A172 (cell line): ENCODE data around the gene FGF13. TPM values are rescaled to one million over a fixed set of nuclear protein-coding genes. Genes with fewer than 3 reads are reported as not detected.

Experiments
- DNase-seq: peaks from one replicate; pipeline ENCODE4 v3.0.0-alpha.2; 2015; ENCODE audit warnings: low spot score
- total RNA-seq: library from RNA; depleted of rRNA; stranded (reverse); fragments of >200 nt; shearing (Covaris generic); gene quantifications from 2 replicates; pipeline ENCODE4 v1.2.3, GENCODE V29; 2014; rRNA removed

The FGF13 gene
- total RNA-seq = not detected in 2 replicates

DNA sequence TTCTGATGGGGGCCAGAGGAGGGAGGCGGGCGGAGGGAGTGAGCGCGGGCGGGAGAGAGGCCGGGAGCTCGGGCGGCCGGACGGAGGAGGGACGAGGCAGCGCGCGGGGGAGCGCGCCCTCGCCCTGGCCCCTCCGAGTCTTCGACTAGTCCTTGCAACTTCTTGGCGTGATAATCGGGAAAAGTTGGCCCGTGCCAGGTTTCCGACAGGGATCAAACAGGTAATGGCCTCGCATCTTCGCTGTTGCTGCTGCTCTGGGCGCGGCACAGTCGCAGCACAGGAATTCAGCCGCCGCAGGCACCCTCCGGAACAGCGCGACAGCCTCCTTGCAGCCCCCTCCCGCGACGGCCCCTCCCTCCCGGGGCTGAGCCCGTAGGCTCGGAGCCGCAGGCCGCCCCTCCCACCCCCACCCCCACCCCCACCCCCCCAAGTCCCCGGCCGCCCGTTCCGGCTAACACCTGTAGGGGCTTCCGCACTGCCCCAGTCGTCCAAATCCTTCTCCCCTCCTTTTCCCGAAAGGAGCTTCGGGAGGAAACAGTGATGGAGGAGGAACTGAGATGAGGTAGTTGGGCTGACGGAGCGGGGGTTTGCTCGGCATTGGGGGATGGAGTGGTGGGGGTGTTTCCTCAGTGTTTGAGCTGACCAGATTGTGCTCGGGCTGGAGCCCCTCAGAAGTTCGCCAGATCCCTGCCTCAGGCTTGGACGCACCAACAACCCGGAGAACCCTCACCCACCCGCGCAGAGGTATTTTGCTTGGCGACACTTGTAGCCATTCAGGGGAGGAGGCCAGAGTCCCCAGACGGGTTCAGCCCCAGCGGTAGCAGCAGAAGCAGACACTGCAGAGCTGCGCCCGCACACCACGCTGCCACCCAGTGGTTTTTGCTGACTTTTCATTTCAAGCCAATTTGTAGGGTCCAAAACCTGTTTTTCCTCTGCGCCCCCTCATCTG is at the start of gene FGF13:
Gene FGF13 (minus strand): TSS at position 319 of the 949 bp plus-strand sequence. CDS start 714 bp downstream, outside the sequence.
- no peak for DNase-seq

DNA sequence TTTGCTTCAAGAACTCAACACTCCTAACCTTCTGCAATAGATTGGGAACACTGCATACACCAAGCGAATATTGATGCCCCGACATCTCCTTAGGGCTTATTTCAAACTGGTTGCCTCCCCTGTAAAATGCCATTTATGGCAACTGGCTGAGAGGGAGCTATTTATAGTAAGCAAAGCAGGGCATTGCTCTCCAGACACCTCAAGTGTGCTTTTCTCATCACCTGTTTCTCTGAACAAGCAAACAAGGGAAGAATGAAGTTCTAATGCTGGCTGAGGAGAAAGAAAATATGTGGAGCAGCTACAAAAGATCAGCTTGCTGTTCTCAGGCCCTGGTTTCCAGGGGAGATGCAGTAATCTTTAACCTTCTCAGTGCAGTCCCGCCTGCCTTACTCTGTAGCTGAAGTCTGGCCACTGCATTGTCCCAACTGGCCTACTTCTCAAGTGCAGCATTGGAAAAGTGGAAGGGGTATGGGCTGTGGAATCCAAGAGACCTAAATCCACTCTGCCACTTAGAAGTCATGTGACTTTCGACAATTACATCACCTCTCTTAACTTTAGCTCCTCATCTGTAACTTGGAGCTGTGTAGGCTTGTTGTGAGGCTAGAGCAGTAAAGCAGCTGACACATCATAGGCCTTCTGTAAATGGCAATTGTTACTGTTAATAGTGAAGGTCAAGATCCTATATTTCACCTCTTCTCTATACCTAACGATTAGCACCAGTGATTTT is 47.9 kb upstream of the FGF13 start:
- DNase-seq = no peak

DNA sequence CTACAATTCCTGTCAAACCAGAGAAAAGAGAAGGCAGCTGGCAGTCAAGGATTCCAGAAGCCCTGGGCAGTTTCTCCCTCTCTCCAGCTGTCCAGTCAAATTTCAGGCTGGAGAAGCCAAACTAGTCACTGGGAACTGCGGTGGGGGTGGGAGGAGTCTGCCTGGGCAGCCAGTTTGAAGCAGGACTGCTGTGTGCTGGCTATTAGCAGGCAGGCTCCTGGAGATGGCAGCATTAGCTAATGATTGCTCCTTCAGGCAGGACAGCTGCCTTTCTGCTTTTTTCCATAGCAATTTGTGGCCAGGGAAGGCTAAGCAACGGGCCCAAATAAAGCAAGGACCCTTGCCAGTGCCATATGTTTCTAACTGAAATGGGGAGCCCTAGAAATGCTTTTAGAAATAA is 44.7 kb upstream of the FGF13 start:
- peak; percentile 17 for DNase-seq

DNA sequence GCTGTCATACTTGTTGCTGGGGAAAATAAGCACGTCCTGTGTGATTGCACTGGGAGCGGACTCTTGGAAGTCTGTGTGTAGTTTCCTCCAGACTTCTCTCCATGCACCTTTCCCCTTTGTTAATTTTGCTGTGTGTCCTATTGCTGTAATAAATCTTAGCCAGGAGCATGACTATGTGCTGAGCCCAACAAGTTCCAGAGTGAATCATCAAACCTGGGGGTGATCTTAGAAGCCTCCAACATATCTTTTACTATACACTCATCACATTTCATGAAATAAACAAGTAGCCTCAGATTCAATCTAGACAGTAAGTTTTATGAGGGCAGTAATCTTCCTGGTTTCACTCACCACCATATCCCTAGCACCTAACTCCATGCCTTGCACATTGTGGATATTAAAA is 43.3 kb upstream of the FGF13 start:
- no peak for DNase-seq

DNA sequence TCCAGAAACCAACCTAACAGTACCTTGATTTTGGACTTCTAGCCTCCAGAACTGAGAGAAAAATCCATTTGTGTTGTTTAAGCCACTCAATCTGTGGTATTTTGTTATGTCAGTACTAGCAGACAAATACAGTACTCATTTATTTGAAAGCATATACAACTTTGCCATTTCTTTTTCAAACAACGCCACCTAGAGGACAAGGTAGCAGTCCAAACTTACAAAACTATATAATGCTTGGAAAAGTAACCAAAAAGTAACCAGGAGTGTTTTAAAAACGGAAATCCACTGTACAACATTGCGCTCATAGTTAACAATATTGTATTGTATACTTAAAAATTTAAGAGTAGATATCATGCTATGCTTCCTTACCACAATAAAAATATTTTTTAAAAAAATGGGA is 37.0 kb upstream of the FGF13 start:
- DNase-seq = no peak

DNA sequence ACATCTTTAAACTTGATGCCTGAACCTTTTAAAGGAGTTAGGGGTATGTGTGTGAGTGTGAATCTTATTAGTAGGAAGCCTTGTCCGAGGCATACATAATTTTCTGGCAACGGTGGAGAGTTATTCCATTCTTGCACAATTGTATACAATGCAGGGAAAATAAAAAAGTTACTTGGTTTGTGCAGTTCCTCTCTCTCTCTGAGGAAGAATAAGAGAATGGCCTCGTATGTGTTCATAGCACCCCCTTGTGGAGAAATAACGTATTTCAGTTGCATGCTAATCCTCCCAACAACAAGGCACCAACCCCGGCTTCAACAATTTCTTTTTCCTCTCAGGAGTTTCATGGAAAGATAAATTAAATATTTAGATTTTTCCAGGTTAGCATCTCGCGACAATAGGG is 33.7 kb upstream of the FGF13 start:
- DNase-seq = peak; percentile 10

DNA sequence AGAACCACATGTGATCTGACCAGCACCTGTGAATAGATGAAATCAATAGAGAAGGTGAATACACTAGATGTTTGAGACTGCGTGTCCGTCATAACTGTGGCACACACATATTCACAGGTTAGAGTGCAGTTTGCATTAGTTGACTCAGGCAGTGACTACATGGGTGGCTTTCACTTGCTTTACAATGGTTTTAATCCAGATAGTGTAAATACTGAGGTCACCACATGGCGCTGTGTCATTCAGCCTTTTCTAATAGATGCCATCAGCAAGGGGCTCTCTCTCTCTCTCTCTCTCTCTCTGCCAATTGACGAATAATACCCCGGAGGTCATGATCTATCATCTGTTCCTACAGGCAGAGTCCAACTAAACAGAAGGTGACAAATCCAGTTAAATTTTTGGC is 30.7 kb upstream of the FGF13 start:
- no peak for DNase-seq

DNA sequence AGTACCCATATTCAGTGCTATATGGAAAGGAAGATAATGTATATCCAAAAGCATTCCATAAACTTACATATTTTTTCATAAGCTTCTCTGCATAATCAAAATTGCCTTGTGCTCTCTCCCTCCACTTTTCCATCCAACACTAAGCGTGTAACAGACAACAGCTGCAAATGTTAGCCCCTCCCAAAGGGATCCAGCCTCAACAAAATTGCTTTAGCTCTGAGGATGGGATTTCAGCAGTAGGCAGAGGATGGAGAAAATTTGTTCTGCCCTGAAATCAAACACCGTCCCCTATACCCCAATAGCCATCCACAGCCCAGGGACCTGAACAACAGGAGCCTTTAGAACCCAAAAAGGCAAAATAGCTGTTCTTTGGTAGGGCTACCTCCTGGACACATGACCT is 28.8 kb upstream of the FGF13 start:
- DNase-seq = no peak

DNA sequence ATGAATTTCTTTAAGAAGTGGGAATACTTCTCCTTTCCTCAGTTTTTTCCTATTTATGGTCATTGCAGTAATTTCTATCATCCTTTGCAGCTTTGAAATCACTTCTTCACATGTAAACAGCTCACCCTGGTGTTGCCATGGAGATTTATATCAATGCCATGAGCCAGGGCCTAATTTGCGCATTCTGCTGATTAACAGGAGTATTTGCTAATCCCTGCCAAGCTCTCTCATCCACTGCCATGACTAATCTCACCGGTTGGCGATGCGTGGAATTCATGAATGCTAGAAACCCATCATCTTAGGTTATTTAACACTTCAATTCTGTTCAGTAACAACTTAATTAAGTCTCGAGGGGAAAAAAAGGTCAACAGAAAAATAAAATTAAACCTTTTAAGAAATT is 11.8 kb upstream of the FGF13 start:
- DNase-seq = no peak

DNA sequence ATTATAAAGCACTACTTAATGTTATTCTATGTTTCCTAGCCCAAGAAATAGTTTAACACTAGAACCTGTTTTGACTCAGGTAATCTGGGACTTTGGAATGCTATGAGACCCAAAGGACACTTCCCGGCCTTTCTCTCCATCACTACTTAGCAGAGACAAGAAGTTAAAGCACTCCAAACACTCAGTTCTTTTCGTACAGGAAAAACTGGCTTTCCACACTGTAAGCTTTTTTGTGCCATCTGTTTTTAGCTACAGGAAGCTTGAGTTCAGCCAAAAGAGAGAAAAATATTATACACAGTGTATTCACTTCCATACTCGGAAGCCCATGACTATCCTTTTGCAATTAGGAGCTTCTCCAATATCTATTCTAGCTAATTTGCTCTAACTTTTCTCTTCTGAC is 7.9 kb upstream of the FGF13 start:
- DNase-seq = no peak

DNA sequence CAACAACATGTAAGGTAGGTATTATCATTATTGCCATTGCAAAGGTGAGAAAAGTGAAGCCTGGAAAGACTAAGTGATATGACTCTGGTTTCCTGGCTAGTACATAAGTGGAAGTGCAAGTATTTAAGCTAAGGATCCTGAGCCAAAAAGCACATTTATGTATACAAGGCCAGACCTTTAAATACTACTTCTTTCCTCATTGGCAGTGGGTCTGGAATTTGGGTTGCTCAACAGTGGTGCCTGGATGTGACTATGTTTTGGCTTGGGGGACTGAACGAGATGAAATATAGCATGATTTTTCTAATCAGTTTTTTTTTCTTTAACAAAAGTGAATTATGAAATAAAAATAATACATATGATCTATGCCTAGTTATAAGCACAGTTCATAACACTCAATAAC is 7.4 kb upstream of the FGF13 start:
- DNase-seq = no peak

DNA sequence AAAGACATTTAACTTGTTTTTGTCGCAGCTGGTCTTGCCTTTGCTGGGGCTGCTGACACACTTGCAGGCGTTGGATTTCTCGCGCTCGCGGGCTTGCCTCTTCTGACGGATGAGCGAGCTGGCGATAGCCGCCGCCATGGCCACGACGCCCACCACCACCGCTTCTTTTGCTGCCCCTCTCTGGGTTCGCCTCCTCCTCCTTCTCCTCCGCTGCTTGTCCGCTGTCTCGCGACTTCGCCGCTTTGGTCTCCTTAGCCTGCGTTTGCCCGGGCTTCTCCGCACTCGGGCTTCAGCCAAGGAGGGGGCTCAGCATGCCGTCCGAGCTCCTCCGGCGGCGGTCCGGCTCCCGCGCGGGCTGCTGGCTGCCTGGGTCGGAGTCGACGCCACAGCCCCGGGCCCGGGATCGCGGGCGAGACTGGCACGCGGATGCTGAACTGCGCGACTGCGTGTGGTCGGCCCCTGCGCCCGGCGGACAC is 613 bp downstream of the FGF13 start:
- no peak for DNase-seq

DNA sequence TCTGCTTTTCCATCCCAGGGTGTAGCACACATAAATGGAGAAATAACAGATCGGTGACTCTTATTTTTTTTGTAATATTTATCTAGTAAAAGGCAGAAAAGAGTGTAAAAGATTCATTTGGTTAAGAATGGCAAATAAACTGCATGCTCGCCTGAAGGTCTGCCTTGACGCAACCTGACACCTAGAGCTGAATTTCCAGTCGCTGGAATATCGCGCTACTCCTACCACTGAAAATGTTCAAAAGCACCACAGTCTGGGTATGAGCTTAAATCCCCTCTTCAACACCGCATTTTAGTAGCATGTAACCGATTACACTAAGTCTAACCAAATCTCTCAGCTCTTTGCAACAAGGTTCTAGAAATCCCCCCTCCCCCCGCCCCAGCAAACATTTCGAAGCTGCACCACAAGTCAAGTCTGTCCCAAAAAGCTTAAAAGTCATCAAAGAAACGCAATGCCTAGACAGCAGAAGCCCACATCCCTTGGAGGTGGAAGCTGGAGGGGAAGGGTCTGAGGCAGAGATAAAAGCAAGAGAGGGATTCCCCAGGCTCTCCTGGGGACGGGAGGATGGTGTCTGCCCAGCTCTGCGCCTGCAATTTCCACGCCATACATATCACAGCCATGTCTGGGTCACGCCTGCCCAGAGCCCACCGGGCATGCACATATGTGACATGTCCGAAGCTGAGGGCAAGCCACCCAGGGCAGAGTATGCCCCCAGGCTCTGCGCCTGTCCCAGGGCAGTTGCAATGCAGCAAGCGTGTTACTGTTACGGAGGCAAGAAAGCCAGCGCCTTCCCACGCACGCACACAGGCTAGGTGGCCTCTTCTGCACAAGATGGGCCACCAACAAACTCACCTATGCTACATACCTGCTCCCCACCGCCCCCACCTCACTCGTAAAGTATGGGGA is 1.4 kb downstream of the FGF13 start:
- DNase-seq = no peak

DNA sequence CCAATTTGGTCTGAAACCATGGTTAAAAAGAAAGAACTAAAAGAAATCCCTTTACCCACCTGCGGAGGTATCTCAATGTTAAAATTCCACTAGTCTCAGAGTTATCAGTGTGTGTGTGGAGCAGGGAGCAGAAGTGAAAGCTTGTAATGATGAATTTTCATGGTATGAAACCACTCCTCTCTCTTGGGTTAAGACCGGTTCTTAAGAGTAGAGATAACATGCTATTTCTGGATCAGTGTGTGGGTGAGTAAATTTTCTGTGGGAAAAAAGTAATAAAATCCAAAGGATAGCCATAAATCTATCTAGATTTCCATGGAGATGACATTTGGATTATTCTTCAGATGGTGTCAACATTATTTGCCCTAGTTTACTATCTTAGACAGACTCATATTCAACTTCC is 3.2 kb downstream of the FGF13 start:
- DNase-seq = no peak

DNA sequence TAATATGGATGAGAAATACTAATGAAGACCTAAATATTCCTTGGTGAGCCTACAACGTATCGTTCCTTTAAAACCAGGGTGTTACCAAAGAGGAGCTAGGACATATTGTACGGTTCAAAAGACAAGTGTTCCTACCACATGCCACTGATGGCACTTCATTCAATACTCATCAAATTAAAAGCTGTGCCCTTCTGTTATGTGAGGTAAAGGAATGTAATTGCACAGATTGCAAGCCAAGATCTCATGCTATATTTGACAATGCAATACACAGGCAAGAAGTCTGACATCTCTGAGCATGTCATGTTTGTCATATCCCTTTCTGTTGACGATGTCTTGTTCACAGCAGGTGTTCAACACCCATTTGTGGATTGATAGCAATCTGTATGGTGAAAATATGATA is 6.9 kb downstream of the FGF13 start:
- no peak for DNase-seq

DNA sequence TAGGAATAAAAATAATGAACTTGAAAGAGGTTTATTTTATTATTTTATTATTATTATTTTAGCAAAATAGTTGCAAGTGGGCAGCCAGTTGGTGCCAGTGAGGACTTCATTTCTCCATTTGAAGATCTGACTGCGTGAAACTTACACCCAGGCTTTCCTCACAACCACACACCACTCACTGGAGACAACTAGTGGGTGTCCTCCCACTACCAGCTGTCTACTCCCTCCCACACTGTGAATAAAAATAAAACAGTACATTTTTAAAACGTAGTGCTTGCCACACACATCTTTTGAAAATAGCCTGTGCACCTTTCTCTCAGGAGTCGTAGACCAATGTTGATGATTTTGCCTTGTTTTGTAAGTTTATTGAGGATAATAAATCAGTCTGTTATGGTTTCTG is 7.4 kb downstream of the FGF13 start:
- no peak for DNase-seq

DNA sequence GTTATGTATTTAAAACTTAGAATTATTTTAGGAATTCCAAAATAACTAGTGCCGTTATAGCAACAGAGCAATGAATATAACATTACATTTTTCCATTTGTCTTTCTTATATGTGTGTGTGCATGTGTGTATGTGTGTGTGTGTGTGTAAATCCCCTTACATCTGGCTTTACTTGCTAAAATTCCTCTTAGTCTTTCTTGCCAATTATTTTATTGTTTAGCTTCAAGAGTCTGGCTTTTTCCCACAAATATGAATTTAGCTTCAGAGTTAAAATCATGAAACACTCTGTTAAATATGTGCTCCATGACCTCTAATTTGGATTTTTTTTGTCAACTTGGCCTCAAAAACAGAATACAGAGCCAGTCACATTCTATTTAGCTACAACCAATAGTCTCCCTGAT is 18.9 kb downstream of the FGF13 start:
- DNase-seq = no peak

DNA sequence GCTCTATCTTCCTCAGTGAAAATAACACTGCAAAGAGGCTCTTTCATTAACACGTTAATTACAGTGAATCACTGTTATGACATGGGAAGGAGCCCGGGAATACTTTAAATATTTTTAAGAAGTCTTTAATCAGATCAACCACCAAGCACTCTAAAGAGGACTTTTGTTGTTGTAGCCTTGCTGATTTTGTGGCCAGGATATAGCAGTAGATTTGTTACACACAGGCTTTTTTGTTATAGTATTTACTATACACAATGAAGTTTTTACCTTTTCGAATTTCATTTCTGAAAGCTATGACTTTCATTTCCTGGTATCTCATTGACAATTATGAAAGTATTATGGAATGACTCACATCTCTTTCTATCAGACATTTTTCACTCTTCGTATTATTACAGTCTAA is 20.3 kb downstream of the FGF13 start:
- no peak for DNase-seq

DNA sequence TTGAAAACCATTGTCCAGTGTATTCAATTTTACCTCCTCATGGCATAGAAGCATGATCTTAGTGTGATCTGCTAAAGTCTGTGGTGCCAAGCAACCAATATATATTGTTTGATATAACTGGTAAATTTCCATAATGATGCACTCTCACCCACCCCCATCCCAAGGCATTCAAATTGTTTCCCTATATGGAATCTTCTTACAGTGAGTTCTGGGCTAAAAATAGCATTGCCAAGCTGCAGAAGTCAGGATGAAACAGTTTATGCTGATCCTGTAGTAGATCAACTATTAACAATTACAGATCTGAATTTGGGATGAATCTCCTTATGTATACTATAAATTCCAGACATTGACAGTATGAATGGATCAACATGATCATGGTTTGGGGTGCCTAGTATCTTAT is 20.9 kb downstream of the FGF13 start:
- DNase-seq = no peak

DNA sequence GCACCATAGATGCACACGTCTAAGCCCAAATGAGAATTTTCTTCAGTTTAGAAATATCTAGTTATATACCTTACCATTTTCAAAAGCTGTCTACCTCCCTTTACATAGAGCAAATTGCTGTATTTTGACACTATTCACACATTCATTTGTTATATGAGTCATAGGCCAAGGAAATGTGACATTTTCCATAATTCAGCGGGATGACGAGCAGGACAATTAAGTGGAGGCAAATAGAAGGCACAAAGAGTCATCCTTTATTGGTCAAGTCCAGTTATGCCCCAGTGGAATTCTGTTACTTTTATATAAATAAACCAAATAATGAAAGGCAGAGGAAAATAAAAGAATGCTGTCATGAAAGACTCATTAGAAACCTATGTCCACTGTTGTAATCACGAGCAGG is 27.9 kb downstream of the FGF13 start:
- no peak for DNase-seq

DNA sequence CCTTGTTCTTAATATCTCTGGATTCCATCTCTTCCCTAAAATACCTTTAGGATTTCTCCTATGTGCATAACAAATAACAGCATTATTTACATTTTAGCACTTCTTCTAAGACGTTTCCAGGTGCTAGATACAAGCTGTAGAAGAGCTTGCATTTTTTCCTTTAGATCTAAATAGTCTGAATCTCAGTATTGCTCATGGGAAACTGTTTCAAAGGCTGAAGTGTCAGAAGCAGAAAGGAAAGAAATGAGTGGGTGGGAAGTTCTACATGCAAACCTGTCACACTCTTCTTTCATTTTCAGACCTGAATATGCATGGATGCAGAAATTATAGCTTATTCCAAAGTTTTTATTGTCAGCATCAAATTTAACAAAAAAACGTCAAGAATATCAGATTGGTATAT is 41.8 kb downstream of the FGF13 start:
- no peak for DNase-seq

DNA sequence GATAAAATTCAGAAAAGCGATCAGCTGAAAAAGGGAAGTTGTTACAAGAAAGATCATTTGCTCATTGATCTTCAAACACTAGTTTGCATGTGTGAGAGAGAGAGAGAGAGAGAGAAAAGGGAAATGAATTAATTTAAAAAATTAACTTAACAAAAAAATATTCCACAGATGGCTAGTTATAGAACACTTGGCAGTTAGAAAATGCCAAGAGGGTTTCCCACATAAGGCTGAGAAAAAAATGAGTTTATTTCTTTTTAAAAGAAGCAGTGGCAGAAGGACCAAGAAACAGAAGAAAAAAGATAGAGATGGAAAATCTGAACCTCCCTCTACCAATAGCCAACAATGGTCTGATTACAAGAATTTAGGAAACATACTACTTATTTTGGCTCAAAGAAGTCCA is 47.1 kb downstream of the FGF13 start:
- no peak for DNase-seq
